ENCODE results near the gene ITGAX.

ITGAX gene

GRCh38 chr16:31357324-31358109, 2.5 kb downstream of the ITGAX start:
- DNase-seq (ENCODE audit: low read depth): no peak
- no peak overlapping the region for H3K4me3 ChIP-seq (ENCODE audit: low read depth, low read length)

DNA sequence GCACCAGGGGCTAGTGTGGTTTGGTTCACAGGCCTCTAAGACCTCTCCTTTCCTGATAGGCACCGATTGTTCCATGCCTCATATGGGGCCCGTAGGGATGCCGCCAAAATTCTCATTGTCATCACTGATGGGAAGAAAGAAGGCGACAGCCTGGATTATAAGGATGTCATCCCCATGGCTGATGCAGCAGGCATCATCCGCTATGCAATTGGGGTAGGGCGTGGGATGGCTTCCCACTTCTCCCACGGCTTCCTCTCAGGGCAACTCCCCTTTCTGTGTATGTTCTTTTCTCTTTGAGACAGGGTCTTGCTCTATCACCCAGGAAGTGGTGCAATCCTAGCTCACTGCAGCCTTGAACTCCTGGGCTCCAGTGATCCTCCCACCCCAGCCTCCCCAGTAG, 5.3 kb downstream of the ITGAX start:
- DNase-seq (ENCODE audit: low read depth): no peak

More at GRCh38 chr16:31357324-31358109, 2.5 kb downstream of the ITGAX start:
- TF ChIP-seq, protein P1, sequence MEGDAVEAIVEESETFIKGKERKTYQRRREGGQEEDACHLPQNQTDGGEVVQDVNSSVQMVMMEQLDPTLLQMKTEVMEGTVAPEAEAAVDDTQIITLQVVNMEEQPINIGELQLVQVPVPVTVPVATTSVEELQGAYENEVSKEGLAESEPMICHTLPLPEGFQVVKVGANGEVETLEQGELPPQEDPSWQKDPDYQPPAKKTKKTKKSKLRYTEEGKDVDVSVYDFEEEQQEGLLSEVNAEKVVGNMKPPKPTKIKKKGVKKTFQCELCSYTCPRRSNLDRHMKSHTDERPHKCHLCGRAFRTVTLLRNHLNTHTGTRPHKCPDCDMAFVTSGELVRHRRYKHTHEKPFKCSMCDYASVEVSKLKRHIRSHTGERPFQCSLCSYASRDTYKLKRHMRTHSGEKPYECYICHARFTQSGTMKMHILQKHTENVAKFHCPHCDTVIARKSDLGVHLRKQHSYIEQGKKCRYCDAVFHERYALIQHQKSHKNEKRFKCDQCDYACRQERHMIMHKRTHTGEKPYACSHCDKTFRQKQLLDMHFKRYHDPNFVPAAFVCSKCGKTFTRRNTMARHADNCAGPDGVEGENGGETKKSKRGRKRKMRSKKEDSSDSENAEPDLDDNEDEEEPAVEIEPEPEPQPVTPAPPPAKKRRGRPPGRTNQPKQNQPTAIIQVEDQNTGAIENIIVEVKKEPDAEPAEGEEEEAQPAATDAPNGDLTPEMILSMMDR (IDR thresholded peaks at IDR 0.05; ENCODE audit: low read depth, low read length, missing control alignments): no peak

GRCh38 chr16:31361201-31362110, 6.5 kb downstream of the ITGAX start:
- no peak for DNase-seq (ENCODE audit: low read depth)
- H3K4me3 ChIP-seq (ENCODE audit: low read depth, low read length): no peak overlapping the region
- TF ChIP-seq, protein P1 (IDR thresholded peaks at IDR 0.05; ENCODE audit: low read depth, low read length, missing control alignments): no peak

More for the DNA sequence above, 5.3 kb downstream of the ITGAX start:
- TF ChIP-seq, protein P1 (IDR thresholded peaks at IDR 0.05; ENCODE audit: low read depth, low read length, missing control alignments): no peak
- H3K4me3 ChIP-seq (ENCODE audit: low read depth, low read length): no peak overlapping the region

DNA sequence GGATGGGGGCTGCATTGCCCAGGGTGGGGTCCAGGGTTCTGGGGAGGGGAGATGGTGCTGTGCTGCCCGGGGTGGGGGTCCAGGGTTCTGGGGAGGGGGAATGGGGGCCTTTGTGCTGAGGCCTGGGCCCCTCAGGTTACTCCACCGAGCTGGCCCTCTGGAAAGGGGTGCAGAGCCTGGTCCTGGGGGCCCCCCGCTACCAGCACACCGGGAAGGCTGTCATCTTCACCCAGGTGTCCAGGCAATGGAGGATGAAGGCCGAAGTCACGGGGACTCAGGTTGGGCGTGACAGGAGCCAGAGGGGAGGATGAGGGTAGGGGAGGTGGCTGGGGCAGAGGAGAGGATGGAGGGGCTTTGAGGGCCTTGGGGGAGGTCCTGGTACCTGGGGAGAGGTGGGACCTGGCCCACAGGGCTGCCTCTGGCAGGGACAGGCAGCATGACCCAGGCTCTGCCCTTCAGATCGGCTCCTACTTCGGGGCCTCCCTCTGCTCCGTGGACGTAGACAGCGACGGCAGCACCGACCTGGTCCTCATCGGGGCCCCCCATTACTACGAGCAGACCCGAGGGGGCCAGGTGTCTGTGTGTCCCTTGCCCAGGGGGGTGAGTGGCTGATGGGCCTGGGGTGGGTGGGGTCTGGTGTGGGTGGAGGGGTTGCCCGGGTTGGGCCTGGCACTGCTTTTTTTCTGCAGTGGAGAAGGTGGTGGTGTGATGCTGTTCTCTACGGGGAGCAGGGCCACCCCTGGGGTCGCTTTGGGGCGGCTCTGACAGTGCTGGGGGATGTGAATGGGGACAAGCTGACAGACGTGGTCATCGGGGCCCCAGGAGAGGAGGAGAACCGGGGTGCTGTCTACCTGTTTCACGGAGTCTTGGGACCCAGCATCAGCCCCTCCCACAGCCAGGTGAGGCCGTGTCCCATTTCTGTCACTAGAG, 7.8 kb downstream of the ITGAX start:
- no peak overlapping the region for H3K4me3 ChIP-seq (ENCODE audit: low read depth, low read length)
- DNase-seq (ENCODE audit: low read depth): no peak
- TF ChIP-seq, protein P1 (IDR thresholded peaks at IDR 0.05; ENCODE audit: low read depth, low read length, missing control alignments): no peak

DNA sequence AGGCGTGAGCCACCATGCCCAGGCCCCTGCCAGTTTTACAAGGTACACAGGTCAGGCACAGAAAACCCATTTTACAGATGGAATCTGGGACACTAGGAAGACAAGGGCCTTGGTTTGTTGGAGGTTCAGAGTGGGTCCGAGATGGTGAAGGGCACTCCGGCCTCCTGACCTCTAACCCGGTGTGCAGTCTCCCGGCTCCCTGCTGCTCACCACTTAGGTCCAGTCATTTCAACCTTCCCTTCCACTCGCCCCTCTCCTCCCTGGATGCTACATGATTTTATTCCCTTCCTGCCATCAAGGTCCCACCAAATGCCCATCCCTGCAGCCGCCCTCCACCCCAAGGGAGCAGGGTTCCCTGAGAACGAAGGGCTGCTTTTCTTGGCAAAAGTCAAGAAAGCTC, 8.7 kb downstream of the ITGAX start:
- DNase-seq (ENCODE audit: low read depth): no peak
- TF ChIP-seq, protein P1 (IDR thresholded peaks at IDR 0.05; ENCODE audit: low read depth, low read length, missing control alignments): no peak
- no peak overlapping the region for H3K4me3 ChIP-seq (ENCODE audit: low read depth, low read length)

DNA sequence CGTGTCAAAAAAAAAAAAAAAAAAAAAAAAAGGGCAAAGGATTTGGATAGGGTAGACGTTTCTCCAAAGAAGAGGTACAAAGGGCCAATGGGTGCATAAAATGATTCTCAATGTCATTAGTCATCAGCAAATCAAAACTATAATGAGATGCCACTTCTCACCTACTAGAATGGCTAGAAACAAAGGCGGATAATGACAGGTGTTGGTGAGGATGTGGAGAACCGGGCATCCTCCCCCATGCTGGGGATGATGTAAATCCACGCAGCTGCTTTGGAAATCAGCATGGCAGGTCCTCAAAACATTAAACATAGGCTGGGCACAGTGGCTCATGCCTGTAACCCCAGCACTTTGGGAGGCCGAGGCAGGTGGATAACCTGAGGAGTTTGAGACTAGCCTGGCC, 9.4 kb downstream of the ITGAX start:
- TF ChIP-seq, protein P1 (IDR thresholded peaks at IDR 0.05; ENCODE audit: low read depth, low read length, missing control alignments): no peak
- DNase-seq (ENCODE audit: low read depth): no peak
- H3K4me3 ChIP-seq (ENCODE audit: low read depth, low read length): no peak overlapping the region
